Stimulated activated naive CD8-positive, alpha-beta T cell treated with anti-CD3 and anti-CD28 coated beads, Interleukin-15, Interleukin-2, amounts not matched to agents 100 U/mL and 50 U/mL, for 24 hours (primary cell): ENCODE data around the gene TSEN34.
"Not testable (repeated sequence)": the region's sequence is repeated elsewhere in the genome, so short reads cannot be mapped to it uniquely, and the experiment has no call there.

Source experiments
- ATAC-seq: fragments of 150-1000 bp; cut with Tn5 transposase; one replicate; pipeline ENCODE4 v1.10.0; 2021
- DNase-seq: peaks from one replicate; pipeline ENCODE4 v3.0.0; 2021

Gene TSEN34

DNA sequence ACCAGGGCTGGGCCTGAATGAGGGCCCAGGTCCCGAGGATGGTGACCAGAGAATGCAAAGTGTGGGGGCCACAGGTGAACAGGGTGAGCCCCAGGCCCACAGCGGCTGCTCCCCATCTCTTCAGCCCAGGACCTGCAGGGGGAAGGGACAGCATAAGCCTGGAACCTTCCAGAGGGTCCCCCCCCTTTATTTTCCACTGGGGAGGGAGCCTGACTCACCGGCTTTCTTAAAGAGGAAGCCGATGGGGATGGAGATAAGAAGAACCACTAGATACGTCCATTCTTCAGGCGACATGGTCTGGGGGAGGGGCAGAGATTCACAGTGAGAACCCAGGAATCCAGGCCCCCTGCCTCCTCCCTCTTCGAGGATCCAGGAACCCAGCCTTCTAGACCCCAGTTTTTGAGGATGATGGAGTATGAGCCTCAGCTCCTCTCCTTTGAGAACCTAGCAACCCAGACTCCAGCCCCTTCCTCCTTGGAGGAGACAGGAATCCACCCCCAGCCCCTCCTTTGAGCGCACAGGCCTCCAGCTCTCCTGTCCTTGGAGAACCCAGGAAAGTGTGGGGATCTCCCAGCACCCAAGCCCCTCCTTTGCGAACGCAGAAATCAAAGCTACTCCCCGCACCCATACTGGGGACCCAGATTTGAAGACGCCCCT lies 2.8 kb upstream of the TSEN34 start:
- ATAC-seq, result no peak
- DNase-seq, result peak; percentile 68

DNA sequence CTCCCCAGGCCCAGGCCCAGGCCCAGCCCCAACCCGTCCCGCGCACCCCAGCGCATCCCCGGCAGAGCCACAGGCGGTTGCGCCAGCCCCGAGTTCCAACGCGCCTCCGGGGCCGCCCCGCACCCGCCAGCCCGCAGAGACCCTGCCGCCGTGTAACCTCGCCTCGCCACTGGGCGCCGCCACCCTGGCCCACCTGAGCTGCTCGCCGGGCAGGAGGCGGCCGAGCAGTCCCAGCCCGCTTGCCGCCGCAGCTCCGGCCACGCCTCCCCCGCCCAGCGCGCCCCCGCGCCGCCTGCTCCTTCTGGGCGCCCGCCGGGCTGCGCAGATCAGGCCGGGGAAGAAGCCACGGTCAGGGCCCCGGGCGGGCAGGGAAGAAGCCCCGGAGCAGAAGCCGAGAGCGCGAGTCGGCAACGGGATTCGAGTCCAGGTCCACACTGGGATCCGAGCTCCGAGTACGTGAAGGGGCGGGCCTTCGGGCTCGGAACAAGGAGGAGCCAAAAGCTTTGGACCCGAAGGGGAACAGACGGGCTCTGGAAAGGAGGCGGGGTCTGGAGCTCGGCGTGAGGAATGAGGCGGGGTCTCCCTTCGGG lies 1.9 kb upstream of the TSEN34 start, which contains the start of gene MBOAT7:
Gene MBOAT7 (minus strand): TSS at position 436 of the 590 bp plus-strand sequence. CDS start 1,072 bp downstream, outside the sequence.
- DNase-seq (no peak), ATAC-seq (peak; percentile 3)

- ATAC-seq, result peak; percentile 67
These were observed 1.2 kb upstream of the TSEN34 start for GRCh38 chr19:54189735-54190502.

GRCh38 chr19:54190503-54191010 lies 551 bp upstream of the TSEN34 start:
- peak; percentile 100 for DNase-seq
- ATAC-seq, result peak; percentile 70

More at GRCh38 chr19:54189735-54190502, 1.2 kb upstream of the TSEN34 start:
- DNase-seq, result peak; percentile 100

- DNase-seq (no peak), ATAC-seq (no peak)
These were observed 824 bp downstream of the TSEN34 start for GRCh38 chr19:54191811-54192453.

- ATAC-seq (no peak), DNase-seq (no peak)
These were observed 1.9 kb downstream of the TSEN34 start for GRCh38 chr19:54193011-54193410.

- DNase-seq, ATAC-seq: not testable (repeated sequence)
These were observed 3.4 kb downstream of the TSEN34 start for GRCh38 chr19:54194463-54194862.

DNA sequence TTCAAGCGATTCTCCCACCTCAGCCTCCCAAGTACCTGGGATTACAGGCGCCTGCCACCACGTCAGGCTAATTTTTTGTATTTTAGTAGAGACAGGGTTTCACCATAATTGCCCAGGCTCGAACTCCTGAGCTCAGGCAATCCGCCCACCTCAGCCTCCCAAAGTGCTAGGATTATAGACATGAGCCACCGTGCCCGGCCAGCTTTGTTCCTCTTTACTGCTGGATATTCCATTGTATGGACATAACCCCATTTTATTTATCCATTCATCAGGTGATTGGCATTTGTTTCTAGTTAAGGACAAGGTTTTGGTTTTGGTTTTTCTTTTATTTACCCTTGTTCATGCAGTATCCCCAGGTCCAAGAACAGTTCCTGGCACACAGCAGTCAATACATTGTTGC lies 5.4 kb downstream of the TSEN34 start:
- no peak for DNase-seq
- ATAC-seq, result no peak

DNA sequence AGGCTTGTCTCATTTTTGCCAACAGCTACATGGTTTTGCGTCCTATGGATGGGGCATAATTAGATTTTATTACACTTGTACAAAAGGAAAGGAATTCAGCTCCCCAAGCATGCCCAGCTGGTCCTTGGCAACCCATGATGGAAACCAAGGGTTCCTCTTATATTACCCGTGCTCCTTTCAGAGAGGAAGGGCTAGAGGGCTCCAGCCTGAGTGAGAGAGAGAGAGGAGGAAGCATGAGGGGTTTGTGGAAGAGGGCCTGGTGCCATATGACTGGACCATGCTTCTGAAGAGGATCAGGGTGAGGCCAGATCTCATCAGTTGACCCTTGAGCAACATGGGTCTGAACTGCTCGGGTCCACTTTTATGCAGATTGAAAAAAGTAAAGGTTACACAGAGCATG lies 6.0 kb downstream of the TSEN34 start:
- ATAC-seq, result no peak
- DNase-seq, result no peak

GRCh38 chr19:54199401-54199800 lies 8.3 kb downstream of the TSEN34 start:
- no peak for ATAC-seq
- DNase-seq, result no peak

DNA sequence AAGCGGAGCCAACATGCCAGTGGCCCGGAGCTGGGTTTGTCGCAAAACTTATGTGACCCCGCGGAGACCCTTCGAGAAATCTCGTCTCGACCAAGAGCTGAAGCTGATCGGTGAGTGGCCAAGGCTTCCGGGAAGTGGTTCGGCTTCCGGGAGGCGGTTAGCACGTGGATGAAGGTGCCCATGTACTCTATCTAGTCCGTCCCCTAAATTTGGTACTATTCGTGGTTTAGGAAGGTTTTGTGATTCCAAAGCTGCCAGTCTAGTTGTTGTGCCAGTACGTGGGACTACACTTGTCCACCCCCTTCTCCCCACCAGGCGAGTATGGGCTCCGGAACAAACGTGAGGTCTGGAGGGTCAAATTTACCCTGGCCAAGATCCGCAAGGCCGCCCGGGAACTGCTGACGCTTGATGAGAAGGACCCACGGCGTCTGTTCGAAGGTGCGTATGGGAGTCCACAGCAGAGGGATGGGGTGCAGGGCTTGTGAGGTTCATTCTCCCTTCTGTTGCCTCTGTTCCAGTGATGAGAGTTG lies 10.1 kb downstream of the TSEN34 start:
- ATAC-seq (no peak), DNase-seq (no peak)

DNA sequence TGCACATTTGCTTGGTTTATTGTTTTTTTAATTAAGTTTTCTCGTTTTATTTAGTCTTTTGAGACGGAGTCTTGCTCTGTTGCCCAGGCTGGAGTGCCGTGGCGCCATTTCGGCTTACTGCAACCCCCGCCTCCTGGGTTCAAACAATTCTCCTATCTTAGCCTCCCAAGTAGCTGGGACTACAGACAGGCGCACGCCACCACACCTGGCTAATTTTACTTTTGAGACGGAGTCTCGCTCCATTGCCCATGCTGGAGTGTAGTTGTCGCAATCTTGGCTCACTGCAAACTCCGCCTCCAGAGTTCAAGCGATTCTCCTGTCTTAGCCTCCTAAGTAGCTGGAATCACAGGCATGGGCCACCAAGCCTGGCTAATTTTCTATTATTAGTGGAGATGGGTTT lies 10.9 kb downstream of the TSEN34 start:
- no peak for DNase-seq
- ATAC-seq, result no peak

- ATAC-seq (no peak), DNase-seq (no peak)
These were observed 12.1 kb downstream of the TSEN34 start for GRCh38 chr19:54203151-54203611.

DNA sequence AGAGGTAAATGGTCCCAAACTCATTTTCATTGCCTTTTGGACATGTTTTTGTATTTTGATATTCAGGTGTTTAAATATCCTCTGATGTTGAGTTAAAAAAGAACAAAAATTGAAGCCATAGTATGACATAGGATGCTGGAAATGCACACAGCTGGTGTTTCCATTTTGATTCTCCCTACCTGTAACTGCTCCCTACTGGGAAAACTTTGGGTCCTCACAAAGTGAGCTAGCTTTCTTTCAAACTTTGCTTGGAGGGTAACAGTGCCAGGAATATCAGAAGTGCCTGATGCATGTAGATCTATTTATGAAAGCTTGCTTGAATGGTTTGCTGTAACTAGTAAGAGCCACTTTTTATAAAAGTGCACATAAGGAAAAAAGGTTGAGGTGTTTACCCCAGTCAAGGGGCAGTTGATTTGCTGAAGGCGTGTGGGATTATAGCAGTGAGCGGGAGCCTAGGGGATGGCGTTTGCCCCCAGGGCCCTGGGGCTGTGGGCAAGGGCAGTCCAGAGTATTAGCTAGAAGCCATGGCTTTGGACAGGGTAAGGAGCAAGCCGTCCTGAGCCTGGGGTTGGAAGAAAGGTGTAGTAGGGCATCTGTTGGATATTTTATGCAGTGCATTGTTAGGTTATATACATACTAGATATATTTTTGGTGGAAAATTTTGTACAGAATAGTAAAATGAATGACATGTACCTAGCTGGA lies 13.8 kb downstream of the TSEN34 start:
- no peak for ATAC-seq
- no peak for DNase-seq

- DNase-seq, result peak; percentile 23
- no peak for ATAC-seq
These were observed 15.1 kb downstream of the TSEN34 start for GRCh38 chr19:54206030-54206830.

- DNase-seq (peak; percentile 30), ATAC-seq (no peak)
These were observed 15.7 kb downstream of the TSEN34 start for GRCh38 chr19:54206831-54207177.

DNA sequence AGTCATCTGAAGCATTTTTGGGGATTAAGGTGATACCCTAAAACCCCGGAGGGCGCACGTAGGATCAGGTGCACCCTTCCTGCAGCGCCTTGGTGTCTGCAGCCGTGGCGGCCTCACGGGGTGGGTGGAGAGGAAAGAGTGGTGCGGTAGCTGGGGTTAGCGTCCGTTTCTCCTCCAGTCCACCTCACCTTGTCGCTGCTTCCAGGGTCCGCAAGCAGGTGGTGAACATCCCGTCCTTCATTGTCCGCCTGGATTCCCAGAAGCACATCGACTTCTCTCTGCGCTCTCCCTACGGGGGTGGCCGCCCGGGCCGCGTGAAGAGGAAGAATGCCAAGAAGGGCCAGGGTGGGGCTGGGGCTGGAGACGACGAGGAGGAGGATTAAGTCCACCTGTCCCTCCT lies 16.1 kb downstream of the TSEN34 start:
- ATAC-seq, result not testable (repeated sequence)
- DNase-seq, result peak; percentile 30

GRCh38 chr19:54207676-54207982 lies 16.5 kb downstream of the TSEN34 start:
- ATAC-seq, result peak; percentile 47
- no peak for DNase-seq

GRCh38 chr19:54207983-54208783 lies 17.1 kb downstream of the TSEN34 start:
- peak; percentile 22 for ATAC-seq
- peak; percentile 81 for DNase-seq

DNA sequence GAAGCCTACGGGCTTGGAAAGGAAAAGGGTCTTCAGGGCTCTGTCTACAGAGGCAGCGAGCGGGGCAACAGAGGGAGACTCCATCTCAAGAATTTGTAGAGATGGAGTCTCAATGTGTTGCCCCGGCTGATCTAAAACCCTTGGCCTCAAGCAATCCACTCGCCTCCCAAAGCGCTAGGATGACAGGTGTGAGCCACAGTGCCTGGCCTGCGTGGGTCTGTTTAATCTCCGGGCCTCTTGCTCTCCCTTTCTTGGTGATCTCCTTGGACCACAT lies 17.6 kb downstream of the TSEN34 start:
- DNase-seq (no peak), ATAC-seq (no peak)
